MCF 10A (cell line): ENCODE results near the gene MPLKIP. TPM values are rescaled to one million over a fixed set of nuclear protein-coding genes. Genes with fewer than 3 reads are reported as not detected.

Source experiments
- BruUV-seq: library from RNA; stranded (reverse); fragments of 400-500 nt; replicated peaks from 2 replicates; lab custom pipeline; 2021; lab: Mats Ljungman, UMichigan
- CTCF ChIA-PET: fragments of 300-600 bp; sonication (Branson Sonifier 250); formaldehyde crosslinking; extraction: SDS; loops from one replicate; lab custom pipeline; 2021; ENCODE audit warnings: antibody characterized with exemption, inconsistent platforms; lab: Yijun Ruan, JAX
- POLR2A ChIA-PET: fragments of 300-600, 350-650 bp; sonication (Branson Sonifier 250); formaldehyde crosslinking; extraction: SDS; loops from one replicate; lab custom pipeline; 2020; ENCODE audit warnings: antibody characterized with exemption, inconsistent platforms; lab: Yijun Ruan, JAX
- DNase-seq: peaks from one replicate; pipeline ENCODE4 v3.0.0-alpha.2; 2018; ENCODE audit not compliant: unreplicated experiment
- H3K27ac Mint-ChIP-seq: one replicate; pipeline ENCODE4 v1.8.0; 2022; ENCODE audit warnings: mild to moderate bottlenecking, low read depth, mixed read lengths; ENCODE audit not compliant: unreplicated experiment
- H3K27me3 Mint-ChIP-seq: one replicate; pipeline ENCODE4 v1.8.0; 2022; ENCODE audit warnings: mixed read lengths; ENCODE audit not compliant: insufficient read depth, unreplicated experiment
- H3K36me3 Mint-ChIP-seq: one replicate; pipeline ENCODE4 v1.8.0; 2022; ENCODE audit warnings: mild to moderate bottlenecking, moderate library complexity, mixed read lengths; ENCODE audit not compliant: insufficient read depth, unreplicated experiment
- H3K4me1 Mint-ChIP-seq: one replicate; pipeline ENCODE4 v1.8.0; 2022; ENCODE audit warnings: mixed read lengths; ENCODE audit not compliant: insufficient read depth, unreplicated experiment
- H3K4me3 Mint-ChIP-seq: one replicate; pipeline ENCODE4 v1.8.0; 2022; ENCODE audit warnings: mild to moderate bottlenecking, moderate library complexity, mixed read lengths; ENCODE audit not compliant: unreplicated experiment
- H3K9me3 Mint-ChIP-seq: one replicate; pipeline ENCODE4 v1.8.0; 2022; ENCODE audit warnings: mixed read lengths; ENCODE audit not compliant: unreplicated experiment
- intact Hi-C: fragments of 100-400 bp; cut with micrococcal nuclease; formaldehyde crosslinking; loops from 2 replicates; pipeline ENCODE4 v1.14.1; 2022
- total RNA-seq: library from RNA; stranded (reverse); gene quantifications from 2 replicates; pipeline ENCODE4 v1.2.3, GENCODE V29; 2022
- TF ChIP-seq, protein P1 (sequence below): fragments of 200-600 bp; IDR thresholded peaks from one replicate; pipeline ENCODE4 v1.8.0; 2022; ENCODE audit warnings: antibody characterized with exemption, mild to moderate bottlenecking; ENCODE audit not compliant: unreplicated experiment

The MPLKIP gene
- total RNA-seq, 1 experiment from 2014 or later = 30.6 TPM

DNA sequence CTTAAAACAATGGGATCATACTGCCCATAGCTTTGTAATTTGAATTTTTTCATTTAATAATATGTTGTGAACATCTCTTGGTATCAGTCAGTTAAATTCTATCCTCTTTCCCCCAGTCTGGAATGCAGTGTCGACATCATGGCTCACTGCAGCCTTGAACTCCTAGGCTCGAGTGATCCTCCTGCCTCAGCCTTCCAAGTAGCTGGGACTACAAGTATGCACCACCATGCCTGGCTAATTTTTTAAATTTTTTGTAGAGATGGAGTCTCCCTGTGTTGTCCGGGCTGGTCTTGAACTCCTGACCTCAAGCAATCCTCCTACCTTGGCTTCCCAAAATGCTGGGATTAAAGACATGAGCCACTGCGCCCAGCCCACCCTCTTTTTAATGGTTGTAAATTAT lies 34.6 kb downstream of the MPLKIP start:
- H3K9me3 Mint-ChIP-seq = no peaks in the 10 kb centered on the region
- POLR2A ChIA-PET = interaction anchor here (1.0 to 1.2 kb wide), 2 partner anchors 11 to 13 kb away, joined by 3 read pairs; no protein-coding TSS in a partner anchor
- no peak overlapping the region for H3K4me3 Mint-ChIP-seq
- no peak for DNase-seq
- peaks cover 38% of the 10 kb centered on the region for H3K36me3 Mint-ChIP-seq
- CTCF ChIA-PET = interaction anchor here (1.0 kb wide), 1 partner anchor 36 kb away, joined by 3 read pairs; no protein-coding TSS in a partner anchor
- TF ChIP-seq, protein P1, sequence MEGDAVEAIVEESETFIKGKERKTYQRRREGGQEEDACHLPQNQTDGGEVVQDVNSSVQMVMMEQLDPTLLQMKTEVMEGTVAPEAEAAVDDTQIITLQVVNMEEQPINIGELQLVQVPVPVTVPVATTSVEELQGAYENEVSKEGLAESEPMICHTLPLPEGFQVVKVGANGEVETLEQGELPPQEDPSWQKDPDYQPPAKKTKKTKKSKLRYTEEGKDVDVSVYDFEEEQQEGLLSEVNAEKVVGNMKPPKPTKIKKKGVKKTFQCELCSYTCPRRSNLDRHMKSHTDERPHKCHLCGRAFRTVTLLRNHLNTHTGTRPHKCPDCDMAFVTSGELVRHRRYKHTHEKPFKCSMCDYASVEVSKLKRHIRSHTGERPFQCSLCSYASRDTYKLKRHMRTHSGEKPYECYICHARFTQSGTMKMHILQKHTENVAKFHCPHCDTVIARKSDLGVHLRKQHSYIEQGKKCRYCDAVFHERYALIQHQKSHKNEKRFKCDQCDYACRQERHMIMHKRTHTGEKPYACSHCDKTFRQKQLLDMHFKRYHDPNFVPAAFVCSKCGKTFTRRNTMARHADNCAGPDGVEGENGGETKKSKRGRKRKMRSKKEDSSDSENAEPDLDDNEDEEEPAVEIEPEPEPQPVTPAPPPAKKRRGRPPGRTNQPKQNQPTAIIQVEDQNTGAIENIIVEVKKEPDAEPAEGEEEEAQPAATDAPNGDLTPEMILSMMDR = no peak
- intact Hi-C loops = no loop called here
- no peak overlapping the region for H3K27ac Mint-ChIP-seq
- H3K27me3 Mint-ChIP-seq = no peaks in the 10 kb centered on the region
- BruUV-seq = no TSS peak
- no peaks in the 10 kb centered on the region for H3K4me1 Mint-ChIP-seq

DNA sequence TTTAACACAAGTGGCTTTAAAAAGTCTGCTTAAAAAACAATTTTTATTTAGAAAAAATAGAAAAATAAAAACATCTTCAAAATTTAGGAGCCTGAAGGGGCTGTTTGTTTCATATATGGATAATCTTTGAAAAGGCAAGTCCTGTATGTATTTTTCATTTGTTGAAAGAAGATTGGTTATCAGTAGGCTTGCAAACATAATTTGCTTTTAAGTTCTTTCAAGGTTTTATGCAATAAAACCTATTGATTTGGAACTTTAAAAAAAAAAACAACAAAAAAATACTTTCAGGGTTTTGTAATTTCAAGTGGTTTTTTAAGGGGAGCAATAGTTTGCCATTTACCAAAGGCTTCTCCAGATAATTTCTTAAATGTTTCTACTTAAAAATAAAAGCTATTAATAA lies 35.6 kb downstream of the MPLKIP start:
- Mint-ChIP-seq H3K4me3 (no peak overlapping the region), H3K27me3 (no peaks in the 10 kb centered on the region), H3K27ac (no peak overlapping the region), H3K4me1 (no peaks in the 10 kb centered on the region), H3K9me3 (no peaks in the 10 kb centered on the region), H3K36me3 (peaks cover 49% of the 10 kb centered on the region)
- no TSS peak for BruUV-seq
- ChIA-PET CTCF (interaction anchor here (0.7 to 1.0 kb wide), 3 partner anchors 37 to 1220 kb away, joined by 3 to 5 read pairs (median 3); no protein-coding TSS in a partner anchor), POLR2A (no interaction called here)
- DNase-seq = no peak
- intact Hi-C loops = no loop called here
- TF ChIP-seq, protein P1 = no peak

DNA sequence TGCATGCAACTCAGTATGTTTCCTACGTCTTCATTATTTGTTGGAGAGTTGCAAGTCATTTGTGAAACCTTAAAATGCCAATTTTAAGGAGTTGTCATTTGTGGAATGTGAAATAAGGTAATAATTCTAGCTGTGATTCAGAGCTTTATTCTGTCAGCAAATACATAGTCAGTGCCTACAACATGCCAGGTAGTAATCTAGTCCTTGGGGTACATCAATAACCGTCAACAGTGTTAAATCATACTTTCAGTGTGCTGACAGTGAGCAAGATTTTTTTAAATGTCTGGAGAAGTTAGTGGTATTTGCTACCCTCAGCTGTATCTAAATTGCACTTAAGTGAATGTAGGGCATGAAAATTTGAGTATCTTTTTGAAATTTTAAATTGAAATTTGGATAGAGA lies 36.7 kb downstream of the MPLKIP start:
- DNase-seq = no peak
- TF ChIP-seq, protein P1 = no peak
- intact Hi-C loops = no loop called here
- peaks cover 59% of the 10 kb centered on the region for H3K36me3 Mint-ChIP-seq
- H3K27ac Mint-ChIP-seq = no peak overlapping the region
- H3K27me3 Mint-ChIP-seq = no peaks in the 10 kb centered on the region
- ChIA-PET CTCF (no interaction called here), POLR2A (no interaction called here)
- H3K4me3 Mint-ChIP-seq = no peak overlapping the region
- BruUV-seq = no TSS peak
- H3K9me3 Mint-ChIP-seq = no peaks in the 10 kb centered on the region
- H3K4me1 Mint-ChIP-seq = no peaks in the 10 kb centered on the region

DNA sequence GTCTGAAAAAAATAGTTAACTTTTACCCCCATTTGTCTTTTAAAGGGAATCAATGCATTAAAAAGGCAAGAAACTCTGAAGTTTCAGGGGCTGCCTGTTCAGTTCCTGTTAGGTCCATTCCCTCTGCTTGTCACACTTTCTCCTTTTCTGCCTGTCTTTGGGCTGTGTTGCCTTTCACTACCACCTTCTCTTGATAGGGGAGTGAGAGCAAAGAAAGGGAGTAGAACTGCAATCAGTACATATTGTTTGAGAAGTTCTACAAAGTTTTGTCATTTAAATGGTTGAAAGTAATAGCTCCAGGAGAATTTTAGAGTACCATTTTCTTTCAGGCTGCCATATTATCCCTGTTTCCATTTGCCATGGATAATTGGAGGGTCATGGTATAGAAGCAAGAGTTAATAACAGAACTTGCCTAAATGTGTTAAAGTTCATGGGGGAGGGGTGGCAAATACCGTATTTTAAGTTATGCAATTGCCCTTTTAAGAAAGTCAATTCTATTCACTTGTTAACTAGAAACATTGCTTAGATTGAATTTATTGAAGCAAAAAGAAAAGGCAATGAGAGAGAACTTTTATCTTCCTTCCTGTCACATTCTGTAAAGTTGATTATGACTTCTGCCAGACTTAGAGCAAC lies 38.6 kb downstream of the MPLKIP start:
- no peaks in the 10 kb centered on the region for H3K4me1 Mint-ChIP-seq
- CTCF ChIA-PET = interaction anchor here (1.2 kb wide), 1 partner anchor 515 kb away, joined by 4 read pairs; no protein-coding TSS in a partner anchor

More for the DNA sequence above, 38.6 kb downstream of the MPLKIP start:
- Mint-ChIP-seq H3K27ac (no peak overlapping the region), H3K36me3 (peaks cover 72% of the 10 kb centered on the region), H3K27me3 (no peaks in the 10 kb centered on the region), H3K9me3 (no peaks in the 10 kb centered on the region), H3K4me3 (no peak overlapping the region)
- no peak for DNase-seq
- no TSS peak for BruUV-seq
- intact Hi-C loops = no loop called here
- TF ChIP-seq, protein P1 = no peak
- POLR2A ChIA-PET = no interaction called here
